Activated CD4-positive, alpha-beta T cell treated with anti-CD3 and anti-CD28 coated beads for 1 hour (primary cell): ENCODE measurements around the gene C1orf159.
A peak's percentile ranks its signal among the peaks of the same experiment; 100 is the strongest.
"Not testable (repeated sequence)": the region's sequence is repeated elsewhere in the genome, so short reads cannot be mapped to it uniquely, and the experiment has no call there.

ENCODE experiments used
- DNase-seq: peaks from one replicate; pipeline ENCODE4 v3.0.0-alpha.2; 2020

The C1orf159 gene

GRCh38 chr1:1079408-1080121, 36.3 kb downstream of the C1orf159 start:
- DNase-seq = peak; percentile 13

DNA sequence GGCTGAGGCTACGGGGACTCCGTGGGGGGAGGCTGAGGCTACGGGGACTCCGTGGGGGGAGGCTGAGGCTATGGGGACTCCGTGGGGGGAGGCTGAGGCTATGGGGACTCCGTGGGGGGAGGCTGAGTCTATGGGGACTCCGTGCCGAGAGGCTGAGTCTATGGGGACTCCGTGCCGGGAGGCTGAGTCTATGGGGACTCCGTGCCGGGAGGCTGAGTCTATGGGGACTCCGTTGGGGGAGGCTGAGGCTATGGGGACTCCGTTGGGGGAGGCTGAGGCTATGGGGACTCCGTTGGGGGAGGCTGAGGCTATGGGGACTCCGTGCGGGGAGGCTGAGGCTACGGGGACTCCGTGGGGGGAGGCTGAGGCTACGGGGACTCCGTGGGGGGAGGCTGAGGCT, 38.5 kb downstream of the C1orf159 start:
- DNase-seq = not testable (repeated sequence)

- no peak for DNase-seq
Measured at GRCh38 chr1:1075148-1075935, 40.5 kb downstream of the C1orf159 start.

- no peak for DNase-seq
Measured at GRCh38 chr1:1074631-1075147, 41.2 kb downstream of the C1orf159 start.

GRCh38 chr1:1073743-1074587, 41.9 kb downstream of the C1orf159 start, which contains the start of gene RNF223:
Gene RNF223, minus strand, starts transcription at chr1:1074306. Its CDS starts 1,740 bp downstream, at chr1:1072566.
- DNase-seq = no peak

DNA sequence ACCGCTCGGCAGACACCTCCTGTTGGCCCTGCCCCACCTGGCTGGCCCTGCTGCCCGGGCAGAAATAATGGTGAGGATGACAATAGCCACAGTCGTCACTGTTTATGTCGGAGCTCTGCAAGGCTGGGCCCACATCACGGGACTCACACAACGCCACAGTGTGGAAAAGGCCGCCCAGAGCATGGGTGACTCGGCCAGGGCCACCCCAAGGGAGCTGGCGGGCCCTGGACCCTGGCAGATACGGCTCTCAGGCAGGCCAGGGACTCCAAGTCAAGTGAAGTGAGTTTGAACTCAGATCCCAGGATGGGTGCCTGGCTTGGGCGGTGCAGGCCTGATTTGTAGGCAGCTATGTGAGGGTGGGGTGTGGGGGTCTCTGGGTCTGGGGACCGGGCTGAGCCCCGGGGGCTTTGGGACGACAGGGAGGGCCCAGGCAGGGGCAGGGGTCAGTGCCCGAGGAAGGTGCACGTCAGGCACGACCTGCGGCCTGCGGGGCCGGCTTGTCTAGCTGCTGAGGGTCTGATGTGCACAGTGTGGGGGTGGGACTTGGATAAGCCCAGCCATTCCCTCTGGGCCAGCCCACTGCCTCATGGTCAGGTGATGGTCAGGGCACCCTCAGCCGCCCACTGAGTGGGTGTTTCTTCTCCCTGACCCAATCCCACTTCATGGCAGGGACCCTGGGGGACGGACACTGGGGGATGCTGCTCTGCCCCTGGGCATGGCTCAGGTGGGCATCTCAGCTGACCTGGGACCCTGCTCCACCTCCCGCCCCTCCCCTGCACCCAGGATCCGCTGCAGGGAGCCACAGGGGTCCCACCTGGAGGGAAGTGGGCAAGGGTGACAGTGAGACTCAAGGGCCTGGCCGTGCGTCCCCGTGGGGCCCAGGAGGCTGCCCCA, 42.8 kb downstream of the C1orf159 start:
- no peak for DNase-seq

GRCh38 chr1:1072299-1072848, 43.5 kb downstream of the C1orf159 start:
- DNase-seq = no peak

DNA sequence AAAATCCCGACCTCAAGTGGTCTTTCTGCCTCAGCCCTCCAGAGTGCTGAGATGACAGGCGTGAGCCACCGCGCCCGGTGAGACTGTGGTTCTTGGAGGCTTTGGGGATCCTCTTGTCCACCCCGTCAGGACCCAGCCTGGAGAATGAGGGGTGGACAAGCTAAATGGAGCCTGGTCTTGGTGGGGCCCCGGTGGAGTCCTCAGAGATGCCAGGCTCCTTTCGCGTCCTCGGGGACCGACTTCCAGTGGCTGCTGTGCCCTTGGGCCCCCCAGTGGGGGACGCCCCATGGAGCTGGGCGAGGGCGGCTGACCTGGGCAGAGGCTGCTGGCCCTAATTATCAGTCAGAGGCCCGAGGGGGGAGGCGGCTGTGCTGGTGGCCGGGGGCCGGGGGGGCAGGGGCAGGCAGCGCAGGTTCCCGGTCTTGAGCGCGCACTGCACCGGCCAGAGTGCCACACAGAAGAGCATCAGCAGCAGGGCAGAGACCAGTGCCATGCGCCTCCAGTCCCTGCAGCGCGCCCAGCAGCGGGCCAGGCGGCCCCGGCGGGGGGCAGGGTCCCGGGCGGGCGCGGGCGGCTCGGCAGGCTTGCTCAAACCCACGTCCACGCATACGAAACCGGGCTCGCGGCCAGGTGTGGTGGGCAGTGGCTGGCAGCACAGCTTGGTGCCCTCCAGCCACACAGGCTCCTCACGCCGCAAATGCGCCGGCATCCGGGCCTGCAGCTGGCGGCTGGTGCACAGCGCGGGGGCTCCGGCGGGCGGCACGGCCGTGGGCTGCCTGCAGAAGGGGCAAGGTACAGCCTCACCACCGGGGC, 44.2 kb downstream of the C1orf159 start:
- DNase-seq = no peak

DNA sequence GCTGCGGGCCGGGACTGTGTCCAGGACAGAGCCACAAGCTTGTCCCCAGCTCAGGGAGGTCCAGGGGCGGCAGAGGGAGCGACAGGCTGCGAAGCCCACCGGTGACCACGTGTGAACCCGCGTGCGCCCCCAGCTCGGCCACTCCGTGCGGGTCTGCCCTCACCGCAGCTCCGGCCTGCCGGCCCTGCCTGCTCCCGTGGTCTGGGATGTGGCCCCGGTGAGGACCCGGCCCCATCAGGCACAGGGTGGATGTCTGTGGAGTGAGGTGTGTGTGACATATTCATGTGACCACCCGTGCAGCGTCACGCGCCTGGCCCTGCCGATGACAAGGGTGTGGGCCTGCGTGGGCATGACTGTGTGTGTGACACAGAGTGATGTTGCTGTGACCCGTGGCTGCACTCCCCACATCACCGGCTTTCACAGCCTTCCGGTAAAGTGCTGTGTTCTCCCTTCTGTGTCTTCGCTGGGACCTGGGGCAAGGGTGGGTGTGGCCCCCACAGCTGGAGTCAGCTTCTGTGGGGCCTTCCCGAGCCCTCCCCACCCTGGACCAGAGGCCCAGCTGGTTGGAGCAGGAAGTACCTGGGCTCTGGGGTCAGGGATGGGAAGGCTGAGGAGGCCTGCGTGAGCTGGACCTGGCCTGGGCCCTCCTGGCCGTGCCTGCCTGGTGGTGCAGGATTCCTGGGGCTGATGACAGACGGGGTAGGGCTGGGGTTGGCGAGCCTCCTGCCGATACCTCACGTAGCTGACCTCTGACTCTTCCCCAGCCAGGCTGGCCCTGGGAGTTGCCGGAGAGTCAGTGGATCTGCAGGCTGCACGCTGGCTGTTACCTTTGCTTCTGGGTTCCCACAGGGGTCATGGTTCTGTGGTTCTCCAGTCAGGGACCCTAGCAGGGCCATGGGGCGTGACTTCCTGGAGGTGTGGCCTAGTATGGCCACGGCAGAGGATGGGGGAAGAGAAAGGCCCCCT, 45.9 kb downstream of the C1orf159 start:
- DNase-seq = no peak

DNA sequence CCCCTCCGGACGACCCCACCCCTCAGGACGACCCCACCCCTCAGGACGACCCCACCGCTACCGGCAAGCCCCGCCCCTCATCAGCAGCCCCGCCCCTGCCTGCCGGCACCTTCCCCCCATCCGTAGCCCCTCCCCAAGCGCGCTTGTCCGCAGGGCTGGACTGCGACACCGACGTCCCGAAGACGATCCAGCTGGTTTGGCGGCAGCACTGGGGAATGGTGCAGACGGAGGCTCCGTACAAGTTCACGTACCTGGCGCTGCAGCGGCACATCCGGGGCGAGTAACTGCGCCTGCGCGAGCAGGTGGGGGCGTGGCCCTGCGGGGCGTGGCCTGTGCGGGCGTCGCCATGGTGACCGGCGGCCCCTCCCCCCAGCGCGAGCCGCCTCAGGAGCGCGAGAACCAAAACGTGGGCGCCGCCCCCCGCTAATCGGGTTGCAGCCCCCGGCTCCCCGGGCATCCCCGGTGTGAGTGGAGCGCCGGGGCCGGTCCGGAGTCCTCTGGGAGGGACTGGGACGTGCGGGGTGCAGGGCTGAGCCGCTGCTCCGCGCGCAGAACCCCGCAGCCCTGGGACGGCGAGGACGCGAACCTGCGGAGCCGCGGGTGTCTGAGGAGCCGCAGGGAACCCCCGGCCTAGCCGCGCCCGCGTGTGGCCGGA, 46.7 kb downstream of the C1orf159 start:
- peak; percentile 88 for DNase-seq

GRCh38 chr1:1068517-1069055, 47.3 kb downstream of the C1orf159 start:
- DNase-seq = no peak

- no peak for DNase-seq
Measured at GRCh38 chr1:1067860-1068516, 47.9 kb downstream of the C1orf159 start.

DNA sequence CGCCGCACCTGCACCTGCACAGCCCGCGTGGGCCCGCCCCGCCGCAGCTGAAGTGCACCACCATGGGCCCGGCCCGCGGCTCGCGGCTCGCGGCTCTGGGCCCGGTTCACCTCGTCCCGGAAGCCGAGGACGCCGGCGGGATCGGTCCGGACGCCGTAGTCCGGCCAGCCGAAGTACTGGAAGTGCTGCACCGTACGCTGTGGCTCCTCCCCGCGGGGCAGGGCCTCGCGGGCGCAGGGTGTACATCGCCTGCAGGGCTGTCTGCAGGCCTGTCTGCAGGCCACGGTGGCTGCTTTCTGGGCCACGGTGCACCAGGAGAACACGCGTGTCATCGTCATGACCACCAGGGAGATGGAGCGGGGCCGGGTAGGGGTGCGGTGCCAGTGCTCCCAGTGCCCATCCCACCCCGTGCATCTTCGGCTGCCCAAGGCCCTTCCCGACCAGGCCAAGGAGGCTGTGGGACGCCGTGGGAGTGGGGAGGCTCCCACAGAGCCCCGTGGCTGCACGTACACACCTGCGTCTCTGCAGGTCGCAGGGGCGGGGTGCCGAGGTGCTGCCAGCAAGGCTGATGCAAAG, 48.5 kb downstream of the C1orf159 start:
- no peak for DNase-seq

GRCh38 chr1:1066403-1067283, 49.2 kb downstream of the C1orf159 start:
- no peak for DNase-seq

DNA sequence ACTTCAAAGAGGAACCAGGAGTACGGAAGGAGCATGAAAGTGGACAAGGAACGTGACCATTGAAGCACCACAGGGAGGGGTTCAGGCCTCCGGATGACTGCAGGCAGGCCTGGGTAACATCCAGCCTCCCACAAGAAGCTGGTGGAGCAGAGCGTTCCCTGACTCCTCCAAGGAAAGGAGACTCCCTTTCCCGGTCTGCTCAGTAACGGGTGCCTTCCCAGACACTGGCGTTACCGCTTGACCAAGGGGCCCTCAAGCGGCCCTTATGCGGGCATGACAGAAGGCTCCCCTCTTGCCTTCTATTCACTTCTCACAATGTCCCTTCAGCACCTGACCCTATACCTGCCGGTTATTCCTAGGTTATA, 50.0 kb downstream of the C1orf159 start:
- not testable (repeated sequence) for DNase-seq

DNA sequence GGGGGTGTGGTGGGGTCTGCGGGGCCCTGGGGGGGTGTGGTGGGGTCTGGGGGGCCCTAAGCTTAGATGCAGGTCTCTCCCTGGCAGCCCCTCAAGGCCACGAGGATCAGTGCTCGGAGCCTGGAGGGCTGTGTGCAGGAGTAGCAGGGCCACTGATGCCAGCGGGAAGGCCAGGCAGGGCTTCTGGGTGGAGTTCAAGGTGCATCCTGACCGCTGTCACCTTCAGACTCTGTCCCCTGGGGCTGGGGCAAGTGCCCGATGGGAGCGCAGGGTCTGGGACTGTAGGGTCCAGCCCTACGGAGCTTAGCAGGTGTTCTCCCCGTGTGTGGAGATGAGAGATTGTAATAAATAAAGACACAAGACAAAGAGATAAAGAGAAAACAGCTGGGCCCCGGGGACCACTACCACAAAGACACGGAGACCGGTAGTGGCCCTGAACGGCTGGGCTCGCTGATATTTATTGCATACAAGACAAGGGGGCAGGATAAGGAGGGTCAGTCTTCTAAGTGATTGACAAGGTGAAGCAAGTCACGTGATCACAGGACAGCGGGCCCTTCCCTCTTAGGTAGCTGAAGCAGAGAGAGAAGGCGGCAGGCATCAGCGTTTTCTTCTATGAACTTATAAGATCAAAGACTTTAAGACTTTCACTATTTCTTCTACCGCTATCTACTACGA, 50.5 kb downstream of the C1orf159 start:
- no peak for DNase-seq
